ENCODE results near the gene KLHL29. TPM values are rescaled to one million over a fixed set of nuclear protein-coding genes. Genes with fewer than 3 reads are reported as not detected.

KLHL29 gene
- total RNA-seq, 4 donors from 2014 or later = 7.6 to 15.3 (median 8.4) TPM

- TF ChIP-seq CTCF (IDR thresholded peaks at IDR 0.05; ENCODE audit: low read depth) = no peak
Measured at GRCh38 chr2:23628926-23629771, 244.2 kb downstream of the KLHL29 start.

GRCh38 chr2:23629772-23630480 lies 244.9 kb downstream of the KLHL29 start:
- TF ChIP-seq CTCF (IDR thresholded peaks at IDR 0.05; ENCODE audit: low read depth) = no peak

GRCh38 chr2:23630961-23631360 lies 246.0 kb downstream of the KLHL29 start:
- no peak for TF ChIP-seq CTCF (IDR thresholded peaks at IDR 0.05; ENCODE audit: low read depth)

- TF ChIP-seq CTCF (IDR thresholded peaks at IDR 0.05; ENCODE audit: low read depth) = no peak
Measured at GRCh38 chr2:23631389-23631788, 246.4 kb downstream of the KLHL29 start.

GRCh38 chr2:23632386-23632785 lies 247.4 kb downstream of the KLHL29 start:
- TF ChIP-seq CTCF (IDR thresholded peaks at IDR 0.05; ENCODE audit: low read depth) = no peak

- no peak for TF ChIP-seq CTCF (IDR thresholded peaks at IDR 0.05; ENCODE audit: low read depth)
Measured at GRCh38 chr2:23632831-23633395, 247.9 kb downstream of the KLHL29 start.

GRCh38 chr2:23633966-23634365 lies 249.0 kb downstream of the KLHL29 start:
- no peak for TF ChIP-seq CTCF (IDR thresholded peaks at IDR 0.05; ENCODE audit: low read depth)
